Measurements from ENCODE around the gene TRANK1.

Gene TRANK1

DNA sequence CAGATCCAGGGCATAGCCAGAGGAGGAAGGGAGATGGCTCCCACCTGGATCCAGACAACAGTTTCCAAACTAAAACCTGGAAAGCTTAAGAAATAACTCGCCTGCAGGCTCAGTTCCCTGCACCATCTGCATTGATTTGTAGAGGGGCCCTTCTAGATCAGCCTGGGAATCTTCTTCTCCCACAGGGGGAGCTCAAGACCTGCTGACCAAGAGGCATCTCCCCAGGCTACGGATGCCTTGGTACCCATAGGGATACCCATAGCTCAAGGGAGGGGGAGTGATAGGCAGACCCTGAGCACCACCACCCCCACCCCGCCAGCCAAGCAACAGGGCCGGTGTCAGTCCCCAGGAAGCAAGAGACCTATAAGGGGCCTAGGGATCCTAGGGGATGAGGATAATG, 152.5 kb downstream of the TRANK1 start:
- no peak for TF ChIP-seq EZH2phosphoT487 (IDR thresholded peaks at IDR 0.05; ENCODE audit: low read length)
- TF ChIP-seq, protein P1, sequence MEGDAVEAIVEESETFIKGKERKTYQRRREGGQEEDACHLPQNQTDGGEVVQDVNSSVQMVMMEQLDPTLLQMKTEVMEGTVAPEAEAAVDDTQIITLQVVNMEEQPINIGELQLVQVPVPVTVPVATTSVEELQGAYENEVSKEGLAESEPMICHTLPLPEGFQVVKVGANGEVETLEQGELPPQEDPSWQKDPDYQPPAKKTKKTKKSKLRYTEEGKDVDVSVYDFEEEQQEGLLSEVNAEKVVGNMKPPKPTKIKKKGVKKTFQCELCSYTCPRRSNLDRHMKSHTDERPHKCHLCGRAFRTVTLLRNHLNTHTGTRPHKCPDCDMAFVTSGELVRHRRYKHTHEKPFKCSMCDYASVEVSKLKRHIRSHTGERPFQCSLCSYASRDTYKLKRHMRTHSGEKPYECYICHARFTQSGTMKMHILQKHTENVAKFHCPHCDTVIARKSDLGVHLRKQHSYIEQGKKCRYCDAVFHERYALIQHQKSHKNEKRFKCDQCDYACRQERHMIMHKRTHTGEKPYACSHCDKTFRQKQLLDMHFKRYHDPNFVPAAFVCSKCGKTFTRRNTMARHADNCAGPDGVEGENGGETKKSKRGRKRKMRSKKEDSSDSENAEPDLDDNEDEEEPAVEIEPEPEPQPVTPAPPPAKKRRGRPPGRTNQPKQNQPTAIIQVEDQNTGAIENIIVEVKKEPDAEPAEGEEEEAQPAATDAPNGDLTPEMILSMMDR (IDR thresholded peaks at IDR 0.05; ENCODE audit: low read length), result peak; percentile 36
- no peaks in the 10 kb centered on the region for H3F3A ChIP-seq (ENCODE audit: insufficient read depth, low read length)
- no peaks in the 10 kb centered on the region for H3K9me2 ChIP-seq (replicated peaks; ENCODE audit: insufficient read depth, low read length)
- H4K20me1 ChIP-seq (ENCODE audit: insufficient read depth, low read length), result no peaks in the 10 kb centered on the region
- H3K27ac ChIP-seq (ENCODE audit: low read length), result no peak overlapping the region
- no peaks in the 10 kb centered on the region for H3K4me1 ChIP-seq (ENCODE audit: low read length)
- H3K4me3 ChIP-seq (ENCODE audit: low read length), result no peak overlapping the region
- H3K27me3 ChIP-seq (replicated peaks; ENCODE audit: insufficient read depth, low read length), result no peaks in the 10 kb centered on the region
- no peaks in the 10 kb centered on the region for H3K36me3 ChIP-seq (replicated peaks; ENCODE audit: insufficient read depth, low read length)
- H3K9me3 ChIP-seq (replicated peaks; ENCODE audit: insufficient read depth, low read length), result no peaks in the 10 kb centered on the region
- H3K79me2 ChIP-seq (ENCODE audit: low read length), result no peaks in the 10 kb centered on the region
- no peak overlapping the region for H3K9ac ChIP-seq (ENCODE audit: low read length)
- H2AFZ ChIP-seq (ENCODE audit: low read length), result no peak overlapping the region
- DNase-seq, result peak; percentile 26
- H3K4me2 ChIP-seq (ENCODE audit: low read depth, low read length), result no peak overlapping the region

DNA sequence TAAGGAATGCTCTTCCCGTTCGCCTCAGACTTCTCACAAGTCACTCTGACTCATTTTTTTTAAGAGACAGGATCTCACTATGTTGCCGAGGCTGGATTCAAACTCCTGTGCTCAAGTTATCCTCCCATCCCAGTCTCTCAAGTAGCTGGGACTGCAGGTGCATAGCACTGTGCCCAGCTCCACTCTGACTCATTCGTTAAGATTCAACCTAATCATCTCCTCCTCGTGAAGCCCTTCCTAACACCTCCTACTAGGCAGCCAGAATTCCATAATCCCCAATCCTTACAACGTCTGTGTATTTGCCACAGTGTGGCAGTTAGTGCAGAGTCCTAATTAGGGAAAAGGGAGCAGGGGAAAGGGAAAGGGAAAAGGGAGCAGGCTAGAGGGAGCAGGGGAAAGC, 154.1 kb downstream of the TRANK1 start:
- Histone ChIP-seq H3K4me2 (ENCODE audit: low read depth, low read length) (no peak overlapping the region), H4K20me1 (ENCODE audit: insufficient read depth, low read length) (no peaks in the 10 kb centered on the region), H3K9ac (ENCODE audit: low read length) (no peak overlapping the region), H3K36me3 (replicated peaks; ENCODE audit: insufficient read depth, low read length) (no peaks in the 10 kb centered on the region), H3K27ac (ENCODE audit: low read length) (no peak overlapping the region), H3K79me2 (ENCODE audit: low read length) (no peaks in the 10 kb centered on the region), H3K4me1 (ENCODE audit: low read length) (no peaks in the 10 kb centered on the region), H3K4me3 (ENCODE audit: low read length) (no peak overlapping the region), H3K27me3 (replicated peaks; ENCODE audit: insufficient read depth, low read length) (no peaks in the 10 kb centered on the region), H3K9me3 (replicated peaks; ENCODE audit: insufficient read depth, low read length) (no peaks in the 10 kb centered on the region), H3F3A (ENCODE audit: insufficient read depth, low read length) (no peaks in the 10 kb centered on the region), H2AFZ (ENCODE audit: low read length) (no peak overlapping the region), H3K9me2 (replicated peaks; ENCODE audit: insufficient read depth, low read length) (no peaks in the 10 kb centered on the region)
- no peak for TF ChIP-seq EZH2phosphoT487 (IDR thresholded peaks at IDR 0.05; ENCODE audit: low read length)
- TF ChIP-seq EZH2 (optimal IDR thresholded peaks at IDR 0.05; ENCODE audit: low read depth, low read length), result no peak
- TF ChIP-seq, protein P1 (IDR thresholded peaks at IDR 0.05; ENCODE audit: low read length), result no peak
- no peak for DNase-seq

DNA sequence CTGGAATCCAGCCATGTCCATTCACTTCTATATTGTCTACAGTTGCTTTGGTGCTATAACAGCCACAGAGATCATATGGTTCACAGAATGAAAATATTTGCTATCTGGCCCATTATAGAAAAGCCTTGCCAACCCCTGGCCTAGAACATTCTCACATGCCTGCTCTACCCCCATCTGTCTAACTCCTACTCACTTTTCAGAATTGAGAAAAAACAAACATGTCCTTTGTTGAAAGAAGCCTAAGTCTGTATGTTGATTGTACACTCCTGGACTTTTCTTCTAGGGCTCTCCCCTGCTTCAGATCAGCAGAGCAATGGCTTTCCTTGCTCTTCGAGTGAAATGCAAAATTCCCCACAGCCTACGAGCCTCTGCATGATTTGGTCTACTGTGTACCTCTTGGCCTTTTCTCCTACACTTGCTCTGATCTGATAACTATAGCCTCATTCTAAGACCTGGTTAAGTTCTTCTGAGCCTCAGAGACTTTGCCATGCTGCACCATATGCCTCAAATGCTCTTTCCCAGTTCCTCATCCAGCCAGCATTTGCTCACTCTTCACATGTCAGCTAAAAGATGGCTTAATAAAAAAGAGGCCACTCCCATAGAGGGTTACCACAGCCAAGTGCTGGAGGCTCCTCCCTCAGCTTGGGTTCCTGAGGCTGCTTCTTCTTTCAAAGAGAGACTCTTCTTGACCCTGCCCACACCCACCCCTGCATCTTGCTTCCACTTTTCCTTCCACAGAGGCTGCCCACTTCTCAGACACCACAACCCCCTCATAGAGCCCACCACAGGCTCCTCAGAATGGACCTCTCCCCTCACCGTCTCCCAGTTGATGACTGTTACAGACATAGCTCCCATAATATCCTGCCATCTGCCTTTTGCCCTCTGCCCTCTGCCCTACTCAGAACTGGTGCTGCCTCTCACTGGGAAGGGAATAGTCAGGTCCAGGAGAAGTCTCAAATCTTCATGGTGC, 157.6 kb downstream of the TRANK1 start:
- Histone ChIP-seq H4K20me1 (ENCODE audit: insufficient read depth, low read length) (no peaks in the 10 kb centered on the region), H3K27me3 (replicated peaks; ENCODE audit: insufficient read depth, low read length) (no peaks in the 10 kb centered on the region), H3K4me3 (ENCODE audit: low read length) (no peak overlapping the region), H3K9me2 (replicated peaks; ENCODE audit: insufficient read depth, low read length) (no peaks in the 10 kb centered on the region), H3K79me2 (ENCODE audit: low read length) (no peaks in the 10 kb centered on the region), H3K27ac (ENCODE audit: low read length) (no peak overlapping the region), H3K9me3 (replicated peaks; ENCODE audit: insufficient read depth, low read length) (no peaks in the 10 kb centered on the region), H3K9ac (ENCODE audit: low read length) (no peak overlapping the region), H3F3A (ENCODE audit: insufficient read depth, low read length) (no peaks in the 10 kb centered on the region), H2AFZ (ENCODE audit: low read length) (no peak overlapping the region), H3K4me2 (ENCODE audit: low read depth, low read length) (no peak overlapping the region), H3K4me1 (ENCODE audit: low read length) (no peaks in the 10 kb centered on the region), H3K36me3 (replicated peaks; ENCODE audit: insufficient read depth, low read length) (no peaks in the 10 kb centered on the region)
- DNase-seq, result no peak
- no peak for TF ChIP-seq EZH2 (optimal IDR thresholded peaks at IDR 0.05; ENCODE audit: low read depth, low read length)
- TF ChIP-seq, protein P1 (IDR thresholded peaks at IDR 0.05; ENCODE audit: low read length), result no peak
- TF ChIP-seq EZH2phosphoT487 (IDR thresholded peaks at IDR 0.05; ENCODE audit: low read length), result no peak

Data from MM.1S (cell line).